Measurements from ENCODE around the gene VARS2.
"Not testable (repeated sequence)": the region's sequence is repeated elsewhere in the genome, so short reads cannot be mapped to it uniquely, and the experiment has no call there.

VARS2 gene

DNA sequence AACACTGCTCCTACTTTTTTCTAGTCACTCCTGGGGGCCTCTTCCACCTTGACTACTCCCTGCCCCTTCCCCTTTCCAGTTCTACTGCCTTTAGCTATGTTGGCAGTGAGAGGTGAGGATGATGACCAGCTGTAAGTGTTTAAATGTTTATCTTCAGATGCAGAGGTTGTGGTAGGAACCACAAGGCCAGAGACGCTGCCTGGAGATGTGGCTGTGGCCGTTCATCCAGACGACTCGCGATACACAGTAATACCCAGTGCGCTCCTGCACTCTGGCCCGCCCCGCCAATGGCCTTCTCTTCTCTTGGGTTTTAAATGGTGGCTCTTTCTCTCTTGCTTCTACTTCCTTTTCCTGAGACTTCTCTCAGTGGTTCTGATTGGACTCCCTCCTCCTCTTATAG lies 4.6 kb downstream of the VARS2 start:
- H3K4me3 ChIP-seq (replicated peaks; ENCODE audit: low read depth, low read length) = no peak overlapping the region
- DNase-seq (ENCODE audit: extremely low read depth, low read depth) = no peak
- TF ChIP-seq, protein P1, sequence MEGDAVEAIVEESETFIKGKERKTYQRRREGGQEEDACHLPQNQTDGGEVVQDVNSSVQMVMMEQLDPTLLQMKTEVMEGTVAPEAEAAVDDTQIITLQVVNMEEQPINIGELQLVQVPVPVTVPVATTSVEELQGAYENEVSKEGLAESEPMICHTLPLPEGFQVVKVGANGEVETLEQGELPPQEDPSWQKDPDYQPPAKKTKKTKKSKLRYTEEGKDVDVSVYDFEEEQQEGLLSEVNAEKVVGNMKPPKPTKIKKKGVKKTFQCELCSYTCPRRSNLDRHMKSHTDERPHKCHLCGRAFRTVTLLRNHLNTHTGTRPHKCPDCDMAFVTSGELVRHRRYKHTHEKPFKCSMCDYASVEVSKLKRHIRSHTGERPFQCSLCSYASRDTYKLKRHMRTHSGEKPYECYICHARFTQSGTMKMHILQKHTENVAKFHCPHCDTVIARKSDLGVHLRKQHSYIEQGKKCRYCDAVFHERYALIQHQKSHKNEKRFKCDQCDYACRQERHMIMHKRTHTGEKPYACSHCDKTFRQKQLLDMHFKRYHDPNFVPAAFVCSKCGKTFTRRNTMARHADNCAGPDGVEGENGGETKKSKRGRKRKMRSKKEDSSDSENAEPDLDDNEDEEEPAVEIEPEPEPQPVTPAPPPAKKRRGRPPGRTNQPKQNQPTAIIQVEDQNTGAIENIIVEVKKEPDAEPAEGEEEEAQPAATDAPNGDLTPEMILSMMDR (IDR thresholded peaks at IDR 0.05; ENCODE audit: low read depth, low read length, missing control alignments) = no peak

DNA sequence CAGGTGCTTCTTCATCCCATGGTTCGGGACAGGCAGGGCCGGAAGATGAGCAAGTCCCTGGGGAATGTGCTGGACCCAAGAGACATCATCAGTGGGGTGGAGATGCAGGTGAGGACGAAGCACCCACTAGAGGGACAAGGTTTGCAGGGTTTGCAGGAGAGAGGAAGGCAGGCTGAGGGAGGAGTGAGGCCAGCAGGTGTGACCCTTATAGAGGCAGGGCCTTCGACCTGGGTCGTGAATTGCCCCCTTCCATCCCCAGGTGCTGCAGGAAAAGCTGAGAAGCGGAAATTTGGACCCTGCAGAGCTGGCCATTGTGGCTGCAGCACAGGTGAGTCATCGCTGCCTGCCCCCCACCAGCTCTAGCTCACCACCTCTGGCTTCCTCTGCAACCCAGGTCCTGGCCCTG lies 8.4 kb downstream of the VARS2 start:
- no peak for DNase-seq (ENCODE audit: extremely low read depth, low read depth)
- TF ChIP-seq, protein P1 (IDR thresholded peaks at IDR 0.05; ENCODE audit: low read depth, low read length, missing control alignments) = no peak
- H3K4me3 ChIP-seq (replicated peaks; ENCODE audit: low read depth, low read length) = no peak overlapping the region

DNA sequence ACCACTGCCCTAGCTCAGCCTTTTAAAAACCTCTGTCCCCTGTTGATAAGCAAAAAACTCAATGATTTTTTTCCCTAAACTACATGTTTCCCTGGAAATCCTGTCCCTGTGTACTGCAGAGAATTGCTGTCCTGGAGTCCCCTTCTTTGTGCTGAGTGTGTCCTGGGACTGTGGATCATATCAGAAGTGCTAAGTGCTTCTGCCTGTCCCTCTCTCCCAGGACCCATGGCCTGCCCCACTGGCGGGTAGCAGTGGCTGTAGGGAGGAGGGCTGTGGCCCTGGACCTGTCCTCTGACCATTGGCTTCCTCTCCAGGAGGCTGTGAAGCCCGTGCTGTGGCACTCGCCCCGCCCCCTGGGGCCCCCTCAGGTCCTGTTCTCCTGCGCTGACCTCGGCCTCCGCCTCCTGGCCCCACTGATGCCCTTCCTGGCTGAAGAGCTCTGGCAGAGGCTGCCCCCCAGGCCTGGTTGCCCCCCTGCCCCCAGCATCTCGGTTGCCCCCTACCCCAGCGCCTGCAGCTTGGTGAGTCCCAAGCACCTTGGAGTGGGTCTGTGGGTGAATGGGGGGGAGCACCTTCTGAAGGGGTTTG lies 10.1 kb downstream of the VARS2 start:
- not testable (repeated sequence) for H3K4me3 ChIP-seq (replicated peaks; ENCODE audit: low read depth, low read length); DNase-seq (ENCODE audit: extremely low read depth, low read depth)

DNA sequence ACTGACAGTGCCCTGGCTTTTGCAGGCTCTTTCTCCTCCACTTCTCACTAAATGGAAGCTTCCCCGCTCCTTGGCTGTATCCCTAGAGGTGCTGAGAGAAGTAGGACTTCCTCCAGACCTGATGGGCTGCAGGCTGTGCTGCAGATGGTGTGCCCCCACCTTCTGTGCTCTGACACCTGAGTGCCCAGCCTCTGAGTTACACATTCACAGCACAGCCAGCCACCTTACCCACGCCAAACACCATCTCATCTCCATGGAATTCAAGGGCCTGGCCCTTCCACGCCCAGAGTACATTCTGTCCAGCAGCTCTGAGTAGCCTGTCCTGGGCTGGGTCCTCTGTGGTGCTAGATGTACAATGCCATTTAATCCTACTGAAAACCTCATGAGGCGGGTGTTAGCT lies 12.6 kb downstream of the VARS2 start:
- no peak for DNase-seq (ENCODE audit: extremely low read depth, low read depth)
- TF ChIP-seq, protein P1 (IDR thresholded peaks at IDR 0.05; ENCODE audit: low read depth, low read length, missing control alignments) = no peak
- H3K4me3 ChIP-seq (replicated peaks; ENCODE audit: low read depth, low read length) = no peak overlapping the region

DNA sequence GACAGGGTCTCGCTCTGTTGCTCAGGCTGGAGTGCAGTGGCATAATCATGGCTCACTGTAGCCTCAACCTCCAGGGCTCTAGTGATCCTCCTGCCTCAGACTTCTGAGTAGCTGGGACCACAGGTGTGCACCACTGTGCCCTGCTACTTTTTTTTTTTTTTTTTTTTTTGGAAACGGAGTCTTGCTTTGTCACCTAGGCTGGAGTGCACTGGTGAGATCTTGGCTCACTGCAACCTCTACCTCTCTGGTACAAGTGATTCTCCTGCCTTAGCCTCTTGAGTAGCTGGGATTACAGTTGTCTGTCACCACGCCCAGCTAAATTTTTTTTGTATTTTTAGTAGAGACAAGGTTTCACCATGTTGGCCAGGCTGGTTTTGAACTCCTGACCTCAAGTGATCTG lies 13.0 kb downstream of the VARS2 start:
- not testable (repeated sequence) for H3K4me3 ChIP-seq (replicated peaks; ENCODE audit: low read depth, low read length); DNase-seq (ENCODE audit: extremely low read depth, low read depth)

DNA sequence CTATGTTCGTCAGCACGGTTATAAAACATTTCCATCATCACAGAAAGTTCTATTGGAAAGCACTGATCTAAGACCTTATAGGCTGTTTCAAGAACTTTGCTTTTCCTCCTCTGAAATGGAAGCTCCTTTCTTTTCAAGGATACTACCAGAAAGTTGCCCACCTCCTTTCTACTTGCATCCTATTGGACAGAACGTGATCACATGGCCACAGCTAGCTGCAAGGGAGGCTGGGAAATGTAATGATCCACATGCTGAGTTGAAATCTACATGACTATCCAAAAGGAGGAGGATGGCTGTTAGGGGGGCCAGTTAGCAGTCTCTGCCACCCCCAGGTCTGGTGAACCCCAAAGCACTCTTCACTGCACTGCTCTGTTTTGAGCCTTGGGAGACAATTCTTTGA lies 14.6 kb downstream of the VARS2 start:
- no peak for DNase-seq (ENCODE audit: extremely low read depth, low read depth)
- no peak overlapping the region for H3K4me3 ChIP-seq (replicated peaks; ENCODE audit: low read depth, low read length)
- TF ChIP-seq, protein P1 (IDR thresholded peaks at IDR 0.05; ENCODE audit: low read depth, low read length, missing control alignments) = no peak

DNA sequence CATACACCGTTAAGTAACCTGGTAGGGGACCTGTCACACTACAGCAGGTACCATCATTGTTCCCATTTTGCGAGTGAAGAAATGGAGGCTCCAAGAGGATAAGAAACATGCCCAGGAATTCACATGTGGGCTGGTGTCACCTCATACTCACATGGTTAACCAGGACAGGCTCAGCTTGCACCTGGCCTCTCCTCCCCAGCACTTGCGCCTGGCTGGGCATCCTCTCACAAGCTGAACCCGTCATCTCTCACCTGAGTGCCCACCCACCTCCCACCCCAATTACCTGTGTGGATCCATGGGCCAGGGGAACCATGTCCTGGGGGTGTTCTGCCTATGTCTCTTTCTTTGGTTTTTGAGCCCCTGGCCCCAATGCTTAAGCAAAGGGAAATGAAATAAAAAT lies 16.5 kb downstream of the VARS2 start:
- no peak for DNase-seq (ENCODE audit: extremely low read depth, low read depth)
- no peak overlapping the region for H3K4me3 ChIP-seq (replicated peaks; ENCODE audit: low read depth, low read length)
- TF ChIP-seq, protein P1 (IDR thresholded peaks at IDR 0.05; ENCODE audit: low read depth, low read length, missing control alignments) = no peak

DNA sequence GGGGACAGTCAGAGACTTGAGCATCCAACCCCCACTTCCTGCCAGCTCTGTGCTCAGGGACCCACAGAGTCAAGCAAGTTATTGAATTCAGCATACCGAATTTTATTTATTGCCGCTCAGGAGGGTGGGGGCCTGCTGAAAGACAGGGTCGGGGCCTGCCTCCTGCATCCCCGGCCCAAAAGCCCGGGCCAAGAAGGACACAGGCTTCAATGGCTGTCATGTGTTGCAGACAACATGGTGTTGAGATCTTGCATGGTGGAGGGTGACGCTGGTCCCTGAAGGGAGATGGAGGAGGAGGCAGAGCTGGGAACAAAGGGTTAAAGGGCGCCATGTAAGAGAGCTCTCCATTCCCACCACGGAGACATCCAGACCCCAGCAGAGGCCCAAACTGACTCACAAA lies 17.2 kb downstream of the VARS2 start:
- no peak for DNase-seq (ENCODE audit: extremely low read depth, low read depth)
- TF ChIP-seq, protein P1 (IDR thresholded peaks at IDR 0.05; ENCODE audit: low read depth, low read length, missing control alignments) = no peak
- H3K4me3 ChIP-seq (replicated peaks; ENCODE audit: low read depth, low read length) = no peak overlapping the region
